GM12801 (cell line): ENCODE results near the gene IL17A.

ENCODE experiments used
- TF ChIP-seq, protein P1 (sequence below): IDR thresholded peaks from one replicate; pipeline ENCODE4 v1.5.1; 2011; ENCODE audit warnings: control low read depth; ENCODE audit not compliant: insufficient read length; ENCODE audit errors: extremely low read depth

Gene IL17A

DNA sequence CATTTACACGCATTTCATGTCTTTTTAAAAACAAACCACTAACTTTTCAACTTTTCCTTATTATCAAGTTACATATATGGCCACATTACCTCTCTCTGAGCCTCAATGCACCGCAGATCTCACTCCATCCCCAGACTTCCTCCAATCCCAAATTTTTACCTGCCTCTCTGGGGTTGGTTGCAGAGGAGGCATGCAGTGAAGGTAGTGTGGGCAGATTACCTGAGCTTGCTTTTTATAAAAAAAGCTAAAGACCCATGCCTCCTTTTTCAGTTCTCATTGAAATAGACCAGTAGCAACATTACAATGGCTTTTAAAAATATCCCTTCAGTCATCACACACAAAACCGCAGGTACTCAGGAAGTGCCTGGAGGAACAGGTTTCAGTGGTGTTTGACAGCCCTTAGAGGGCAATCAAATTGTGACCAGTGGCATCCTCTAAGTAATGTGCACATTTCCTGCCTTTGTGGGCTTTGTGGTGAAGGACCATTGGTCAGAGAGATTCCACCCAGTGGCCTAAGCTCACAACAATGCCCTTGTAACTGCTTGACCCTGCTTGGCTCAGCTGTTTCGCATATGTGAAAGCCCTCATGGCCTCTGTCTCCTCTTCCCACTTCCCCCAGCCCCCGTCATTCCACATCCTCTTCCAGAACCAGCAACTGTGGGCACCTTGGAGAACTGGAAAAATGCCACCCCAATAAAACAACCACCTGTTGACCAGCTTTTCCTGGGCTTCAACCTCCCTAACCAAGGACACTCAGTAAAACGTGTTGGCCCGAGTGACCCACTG, 30.2 kb upstream of the IL17A start:
- TF ChIP-seq, protein P1, sequence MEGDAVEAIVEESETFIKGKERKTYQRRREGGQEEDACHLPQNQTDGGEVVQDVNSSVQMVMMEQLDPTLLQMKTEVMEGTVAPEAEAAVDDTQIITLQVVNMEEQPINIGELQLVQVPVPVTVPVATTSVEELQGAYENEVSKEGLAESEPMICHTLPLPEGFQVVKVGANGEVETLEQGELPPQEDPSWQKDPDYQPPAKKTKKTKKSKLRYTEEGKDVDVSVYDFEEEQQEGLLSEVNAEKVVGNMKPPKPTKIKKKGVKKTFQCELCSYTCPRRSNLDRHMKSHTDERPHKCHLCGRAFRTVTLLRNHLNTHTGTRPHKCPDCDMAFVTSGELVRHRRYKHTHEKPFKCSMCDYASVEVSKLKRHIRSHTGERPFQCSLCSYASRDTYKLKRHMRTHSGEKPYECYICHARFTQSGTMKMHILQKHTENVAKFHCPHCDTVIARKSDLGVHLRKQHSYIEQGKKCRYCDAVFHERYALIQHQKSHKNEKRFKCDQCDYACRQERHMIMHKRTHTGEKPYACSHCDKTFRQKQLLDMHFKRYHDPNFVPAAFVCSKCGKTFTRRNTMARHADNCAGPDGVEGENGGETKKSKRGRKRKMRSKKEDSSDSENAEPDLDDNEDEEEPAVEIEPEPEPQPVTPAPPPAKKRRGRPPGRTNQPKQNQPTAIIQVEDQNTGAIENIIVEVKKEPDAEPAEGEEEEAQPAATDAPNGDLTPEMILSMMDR: no peak

DNA sequence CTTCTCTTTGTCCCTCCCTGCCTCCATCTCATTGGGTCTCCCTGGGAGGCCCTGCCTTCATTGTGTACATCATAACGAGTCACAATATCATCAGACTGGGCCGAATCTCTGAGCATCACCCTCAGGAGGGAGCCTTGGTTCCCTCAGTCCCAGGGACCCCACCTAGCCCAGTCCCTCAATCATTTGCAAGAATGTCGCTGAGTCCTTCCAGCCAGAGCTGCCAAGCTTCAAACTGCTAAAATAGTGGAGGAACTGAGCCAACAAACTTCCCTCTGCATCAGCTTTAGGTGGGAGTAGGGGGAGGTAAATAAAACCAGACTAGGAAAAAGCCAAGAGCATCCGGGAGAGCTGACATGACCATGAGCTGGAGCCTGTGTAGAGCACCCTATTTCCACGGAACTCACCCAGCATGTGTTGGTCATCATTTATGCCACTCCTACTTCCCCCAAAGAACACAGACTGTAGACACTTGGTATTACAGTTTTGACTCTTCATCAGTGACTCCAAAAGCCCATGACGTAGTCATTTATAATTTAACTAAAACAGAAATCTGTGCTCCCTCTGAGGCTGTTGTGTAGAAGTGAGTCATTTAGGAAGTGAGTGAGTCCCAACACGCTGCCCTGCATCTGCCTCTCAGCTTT, 28.8 kb upstream of the IL17A start:
- TF ChIP-seq, protein P1: no peak

DNA sequence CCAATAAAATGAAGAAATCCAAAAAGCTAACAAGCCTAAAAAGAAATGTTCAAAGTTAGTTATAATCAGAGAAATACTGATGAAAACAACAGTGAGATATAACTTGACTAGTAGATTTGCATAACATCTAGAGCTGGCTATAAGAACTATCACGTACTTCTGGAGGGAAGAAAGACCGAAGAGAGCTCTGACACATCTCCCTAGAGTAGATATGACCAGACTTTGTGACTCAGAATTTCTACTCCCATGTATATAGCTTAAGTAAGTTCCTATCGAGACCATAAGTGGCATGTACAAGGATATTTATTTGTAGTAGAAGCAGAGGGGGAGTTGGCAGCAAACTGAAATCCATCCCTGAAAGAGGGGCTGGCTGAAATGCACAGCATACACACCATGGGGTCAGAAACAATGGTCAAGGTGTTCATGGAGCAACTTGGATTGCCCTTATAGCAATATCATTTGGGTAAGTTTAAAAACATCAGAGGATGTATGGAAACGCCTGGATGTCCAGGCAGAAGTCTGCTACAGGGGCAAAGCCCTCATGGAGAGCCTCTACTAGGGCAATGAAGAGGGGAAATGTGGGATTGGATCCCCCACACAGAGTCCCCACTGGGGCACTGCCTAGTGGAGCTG, 25.6 kb upstream of the IL17A start:
- TF ChIP-seq, protein P1: no peak

DNA sequence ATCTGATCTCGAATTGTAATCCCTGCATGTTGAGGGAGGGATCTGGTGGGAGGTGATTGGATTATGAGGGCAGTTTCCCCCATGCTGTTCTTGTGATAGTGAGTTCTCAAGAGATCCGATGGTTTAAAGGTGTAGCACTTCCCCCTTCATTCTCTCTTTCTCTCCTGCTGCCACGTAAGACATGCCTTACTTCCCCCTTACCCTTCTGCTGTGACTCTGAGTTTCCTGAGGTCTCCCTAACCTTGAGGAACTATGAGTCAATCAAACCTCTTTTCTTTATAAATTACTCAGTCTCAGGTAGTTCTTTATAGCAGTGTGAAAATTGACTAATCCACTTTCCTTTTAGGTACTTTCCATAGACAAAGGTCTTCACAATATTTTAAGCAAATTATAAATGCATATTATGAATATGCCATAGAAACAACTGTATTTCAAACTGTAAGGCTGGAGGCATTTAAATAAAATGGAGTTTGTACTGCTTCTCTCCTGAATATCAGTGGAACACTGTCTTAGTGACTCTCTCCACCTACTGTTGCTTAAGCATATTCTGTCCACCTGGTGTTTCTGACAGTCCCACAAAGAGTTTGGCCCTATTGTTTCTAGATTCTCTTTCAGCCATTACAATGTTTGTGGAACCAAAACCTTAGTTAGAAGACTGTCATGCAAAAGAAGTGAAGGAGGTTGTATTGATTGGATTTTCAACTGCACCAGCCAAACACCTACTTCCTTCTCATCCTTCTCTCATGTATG, 24.3 kb upstream of the IL17A start:
- TF ChIP-seq, protein P1: no peak

DNA sequence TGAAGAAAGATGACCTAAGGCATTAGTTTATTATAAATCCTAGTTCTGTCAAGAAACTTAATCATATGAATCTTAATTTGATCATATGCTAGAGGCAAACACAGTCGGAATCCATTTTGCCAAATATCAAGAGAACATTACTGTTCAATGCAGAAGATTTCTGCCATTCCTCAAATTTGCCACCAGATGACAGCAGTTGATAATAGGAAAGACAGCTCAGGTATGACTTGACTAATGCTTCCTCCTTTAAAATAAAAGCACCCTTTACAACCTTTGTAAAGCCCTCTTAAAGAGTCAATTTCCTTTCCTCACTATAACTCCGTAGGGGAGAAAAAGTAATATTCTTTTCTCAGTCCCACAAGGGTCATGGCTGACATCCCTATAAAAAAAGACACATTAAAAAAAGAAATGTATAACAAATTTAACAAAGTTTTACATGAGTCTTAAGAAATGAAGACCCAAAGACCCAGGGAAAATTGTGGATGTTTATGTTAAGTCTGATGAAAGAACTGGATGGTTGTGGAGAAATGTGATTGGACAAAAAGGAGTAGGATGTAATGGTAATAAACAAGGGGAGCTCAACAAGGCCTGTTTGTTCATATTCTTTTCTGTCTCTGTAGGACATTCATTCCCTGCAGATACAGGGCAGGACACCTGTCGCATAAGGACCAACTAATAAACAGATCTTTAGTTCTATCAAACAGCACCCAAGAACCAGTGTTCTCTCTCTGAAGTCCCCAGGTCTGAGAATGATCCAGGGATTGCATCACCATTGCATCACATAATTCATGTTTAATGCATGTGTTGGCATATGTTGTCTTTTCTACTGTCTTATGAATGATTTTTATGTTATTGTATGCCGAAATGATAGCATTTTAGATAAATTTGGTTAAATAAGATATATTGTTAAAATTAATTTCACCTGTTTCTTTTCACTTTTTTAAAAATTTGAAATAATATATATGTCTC, 23.0 kb upstream of the IL17A start:
- TF ChIP-seq, protein P1: peak; percentile 47

DNA sequence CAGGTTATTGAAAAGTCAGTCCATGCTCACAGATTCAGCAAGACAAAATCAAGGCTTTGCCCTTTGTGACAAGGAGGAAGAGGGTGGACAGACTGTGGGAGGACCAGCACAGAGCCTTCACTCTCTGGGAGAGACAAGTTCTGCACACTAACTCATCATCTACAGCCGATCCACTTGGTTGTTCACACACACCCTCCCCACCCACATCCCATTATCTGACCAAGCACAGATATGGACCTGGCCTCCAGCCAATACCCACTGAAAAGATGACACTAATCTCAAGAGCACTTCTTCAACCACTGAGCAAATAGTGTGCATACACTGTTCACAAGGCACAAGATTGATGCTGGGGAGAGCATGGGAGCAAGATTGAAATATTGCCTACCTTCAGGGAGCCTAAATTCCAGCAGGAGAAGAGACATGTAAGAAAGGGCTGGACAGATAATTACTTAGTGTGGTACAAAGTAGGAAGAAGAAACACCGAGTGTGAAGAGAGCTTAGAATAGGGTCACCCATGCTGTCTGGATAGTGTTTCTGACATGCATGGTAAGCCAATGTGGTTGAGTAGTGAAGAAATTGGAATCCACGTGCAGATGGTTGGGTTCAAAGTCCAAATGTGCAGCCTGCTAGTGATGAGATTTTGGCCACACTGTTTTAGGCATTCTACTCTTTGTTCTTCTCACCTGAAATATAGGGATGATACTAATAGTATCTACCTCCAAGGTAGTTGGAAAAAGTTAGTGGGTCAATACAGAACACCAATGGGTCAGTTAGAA, 21.7 kb upstream of the IL17A start:
- TF ChIP-seq, protein P1: no peak
